LNCAP (cell line): ENCODE measurements around the gene DCBLD2.

Source experiments
- CTCF ChIP-seq: fragments of 450-650 bp; IDR thresholded peaks from 2 replicates; pipeline ENCODE4 v1.5.1; 2017; ENCODE audit warnings: mild to moderate bottlenecking

The DCBLD2 gene

GRCh38 chr3:98917608-98918007, 16.1 kb upstream of the DCBLD2 start:
- no peak for TF ChIP-seq CTCF

- TF ChIP-seq CTCF = no peak
Measured at GRCh38 chr3:98914210-98915080, 12.9 kb upstream of the DCBLD2 start.

GRCh38 chr3:98912448-98912847, 11.0 kb upstream of the DCBLD2 start:
- no peak for TF ChIP-seq CTCF

- no peak for TF ChIP-seq CTCF
Measured at GRCh38 chr3:98906230-98906629, 4.7 kb upstream of the DCBLD2 start.

GRCh38 chr3:98903705-98904481, 2.4 kb upstream of the DCBLD2 start:
- no peak for TF ChIP-seq CTCF

- no peak for TF ChIP-seq CTCF
Measured at GRCh38 chr3:98903099-98903498, 1.6 kb upstream of the DCBLD2 start.

- TF ChIP-seq CTCF = no peak
Measured at GRCh38 chr3:98902351-98902740, 851 bp upstream of the DCBLD2 start.
